HL-60/S4 treated with retinoic acid at 250 ng/mL for 4 days and 3 days (cell line): Measurements from ENCODE around the gene RSRP1.

Experiments
- in situ Hi-C: fragments of 300-500 bp; cut with MboI; formaldehyde crosslinking; loops from 2 replicates; pipeline ENCODE4 v1.7.0; 2022; ENCODE audit warnings: low sequenced_read_pairs

RSRP1 gene

GRCh38 chr1:25220666-25221065 lies 26.6 kb downstream of the RSRP1 start:
- in situ Hi-C loops: loop anchor here (25.0 kb wide), 1 partner anchor 533 kb away; no protein-coding TSS in a partner anchor

- in situ Hi-C loops: loop anchor here (25.0 kb wide), 1 partner anchor 532 kb away; no protein-coding TSS in a partner anchor
Observed at GRCh38 chr1:25219661-25220251, 27.5 kb downstream of the RSRP1 start.

- in situ Hi-C loops: loop anchor here (25.0 kb wide), 1 partner anchor 530 kb away; no protein-coding TSS in a partner anchor
Observed at GRCh38 chr1:25217598-25218232, 29.5 kb downstream of the RSRP1 start.

GRCh38 chr1:25217015-25217414 lies 30.2 kb downstream of the RSRP1 start:
- in situ Hi-C loops: loop anchor here (25.0 kb wide), 1 partner anchor 530 kb away; no protein-coding TSS in a partner anchor

GRCh38 chr1:25216123-25216522 lies 31.1 kb downstream of the RSRP1 start:
- in situ Hi-C loops: loop anchor here (25.0 kb wide), 1 partner anchor 529 kb away; no protein-coding TSS in a partner anchor

- in situ Hi-C loops: loop anchor here (25.0 kb wide), 1 partner anchor 525 kb away; no protein-coding TSS in a partner anchor
Observed at GRCh38 chr1:25212725-25213124, 34.5 kb downstream of the RSRP1 start.

GRCh38 chr1:25210728-25211127 lies 36.5 kb downstream of the RSRP1 start:
- in situ Hi-C loops: loop anchor here (25.0 kb wide), 1 partner anchor 523 kb away; no protein-coding TSS in a partner anchor

GRCh38 chr1:25209516-25209915 lies 37.7 kb downstream of the RSRP1 start:
- in situ Hi-C loops: loop anchor here (10.0 to 25.0 kb wide), 2 partner anchors 365 to 522 kb away; no protein-coding TSS in a partner anchor

GRCh38 chr1:25208561-25209222 lies 38.6 kb downstream of the RSRP1 start:
- in situ Hi-C loops: loop anchor here (10.0 to 25.0 kb wide), 2 partner anchors 364 to 521 kb away; no protein-coding TSS in a partner anchor

- in situ Hi-C loops: loop anchor here (10.0 to 25.0 kb wide), 2 partner anchors 363 to 521 kb away; no protein-coding TSS in a partner anchor
Observed at GRCh38 chr1:25208092-25208491, 39.2 kb downstream of the RSRP1 start.

- in situ Hi-C loops: loop anchor here (10.0 to 25.0 kb wide), 2 partner anchors 361 to 519 kb away; no protein-coding TSS in a partner anchor
Observed at GRCh38 chr1:25206201-25206600, 41.1 kb downstream of the RSRP1 start.

GRCh38 chr1:25205786-25206185 lies 41.5 kb downstream of the RSRP1 start:
- in situ Hi-C loops: loop anchor here (10.0 to 25.0 kb wide), 2 partner anchors 361 to 518 kb away; no protein-coding TSS in a partner anchor

GRCh38 chr1:25204797-25205480 lies 42.3 kb downstream of the RSRP1 start:
- in situ Hi-C loops: loop anchor here (10.0 to 25.0 kb wide), 2 partner anchors 360 to 518 kb away; no protein-coding TSS in a partner anchor

- in situ Hi-C loops: loop anchor here (10.0 to 25.0 kb wide), 2 partner anchors 356 to 514 kb away; no protein-coding TSS in a partner anchor
Observed at GRCh38 chr1:25201006-25201405, 46.2 kb downstream of the RSRP1 start.

- in situ Hi-C loops: loop anchor here (10.0 to 25.0 kb wide), 2 partner anchors 355 to 513 kb away; no protein-coding TSS in a partner anchor
Observed at GRCh38 chr1:25199819-25200620, 47.2 kb downstream of the RSRP1 start.

GRCh38 chr1:25198663-25199252 lies 48.5 kb downstream of the RSRP1 start:
- in situ Hi-C loops: no loop called here

GRCh38 chr1:25197982-25198662 lies 49.1 kb downstream of the RSRP1 start:
- in situ Hi-C loops: no loop called here

- in situ Hi-C loops: no loop called here
Observed at GRCh38 chr1:25197235-25197975, 49.8 kb downstream of the RSRP1 start.
